ENCODE results near the gene TM9SF2.

GRCh38 chr13:99454518-99455183, 46.6 kb upstream of the TM9SF2 start:
- TF ChIP-seq E2F5 (CRISPR knock-in tag; IDR thresholded peaks at IDR 0.05), result no peak
- no peak for TF ChIP-seq USF2 (CRISPR knock-in tag; IDR thresholded peaks at IDR 0.05)
- TF ChIP-seq TEAD1 (CRISPR knock-in tag; IDR thresholded peaks at IDR 0.05), result no peak
- no peak for TF ChIP-seq CTCF (IDR thresholded peaks at IDR 0.05)
- TF ChIP-seq, protein P1, sequence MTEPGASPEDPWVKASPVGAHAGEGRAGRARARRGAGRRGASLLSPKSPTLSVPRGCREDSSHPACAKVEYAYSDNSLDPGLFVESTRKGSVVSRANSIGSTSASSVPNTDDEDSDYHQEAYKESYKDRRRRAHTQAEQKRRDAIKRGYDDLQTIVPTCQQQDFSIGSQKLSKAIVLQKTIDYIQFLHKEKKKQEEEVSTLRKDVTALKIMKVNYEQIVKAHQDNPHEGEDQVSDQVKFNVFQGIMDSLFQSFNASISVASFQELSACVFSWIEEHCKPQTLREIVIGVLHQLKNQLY (CRISPR knock-in tag; IDR thresholded peaks at IDR 0.05), result no peak
- no peak for TF ChIP-seq ZBTB21 (CRISPR knock-in tag; IDR thresholded peaks at IDR 0.05; ENCODE audit: borderline replicate concordance)
- TF ChIP-seq SP1 (CRISPR knock-in tag; conservative IDR thresholded peaks at IDR 0.05), result no peak
- TF ChIP-seq, protein P2, sequence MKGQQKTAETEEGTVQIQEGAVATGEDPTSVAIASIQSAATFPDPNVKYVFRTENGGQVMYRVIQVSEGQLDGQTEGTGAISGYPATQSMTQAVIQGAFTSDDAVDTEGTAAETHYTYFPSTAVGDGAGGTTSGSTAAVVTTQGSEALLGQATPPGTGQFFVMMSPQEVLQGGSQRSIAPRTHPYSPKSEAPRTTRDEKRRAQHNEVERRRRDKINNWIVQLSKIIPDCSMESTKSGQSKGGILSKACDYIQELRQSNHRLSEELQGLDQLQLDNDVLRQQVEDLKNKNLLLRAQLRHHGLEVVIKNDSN (CRISPR knock-in tag; IDR thresholded peaks at IDR 0.05), result no peak
- no peak for TF ChIP-seq TP53 (CRISPR knock-in tag; IDR thresholded peaks at IDR 0.05)
- no peak for TF ChIP-seq CREM (CRISPR knock-in tag; IDR thresholded peaks at IDR 0.05)
- no peak for TF ChIP-seq ZNF317 (CRISPR knock-in tag; IDR thresholded peaks at IDR 0.05; ENCODE audit: borderline replicate concordance, low read depth)

All from WTC11 (cell line).